Activated naive CD4-positive, alpha-beta T cell treated with anti-CD3 and anti-CD28 coated beads, Interleukin-2, amount 10 ng/mL, durations not matched to agents 5 hours and 36 hours (primary cell): ENCODE data around the gene CRYGN. TPM values are rescaled to one million over a fixed set of nuclear protein-coding genes. Genes with fewer than 3 reads are reported as not detected.

Experiments used
- microRNA-seq: library from miRNA; unstranded; fragments of <30 nt; microRNA quantifications from one replicate; pipeline ENCODE4 v1.2.0, GENCODE V29; 2022; ENCODE audit warnings: borderline microRNAs expressed, borderline replicate concordance
- total RNA-seq, 2 experiments: library from RNA; stranded (reverse); gene quantifications; one replicate each; pipeline ENCODE4 v1.2.3, GENCODE V29; 2021

The CRYGN gene
- under 1 TPM in 1 of 2 experiments, not detected in 1; 0.13 TPM for total RNA-seq

GRCh38 chr7:151439855-151440798, at the start of gene CRYGN:
Gene CRYGN (minus strand): TSS chr7:151440141. CDS start chr7:151439917, 224 bp downstream.

GRCh38 chr7:151409667-151410404, 30.1 kb downstream of the CRYGN start, which contains the start of gene WDR86:
Gene WDR86 (minus strand): TSS chr7:151410038. CDS start chr7:151409589, 449 bp downstream.

Small RNA genes lying within 50 kb of the gene (microRNA-seq; reads per million reads assigned to microRNA genes)
- not detected for gene MIR3907

Other genes with a start within 250 kb of the CRYGN start
- gene H2BK1, start 229.7 kb downstream of the CRYGN start, total RNA-seq = under 1 TPM in 1 of 2 experiments, not detected in 1; 0.88 TPM
- gene ABCF2, start 212.9 kb downstream of the CRYGN start, total RNA-seq = 10 to 100 TPM; 25.1 TPM
- gene CHPF2, start 207.7 kb downstream of the CRYGN start, total RNA-seq = 10 to 100 TPM; 41.0 to 43.6 TPM
- gene SMARCD3, start 191.4 kb downstream of the CRYGN start, total RNA-seq = 1 to 10 TPM; 2.3 to 2.4 TPM
- gene NUB1, start 98.3 kb downstream of the CRYGN start, total RNA-seq = 10 to 100 TPM; 64.7 to 67.5 TPM
- gene WDR86, start 30.1 kb downstream of the CRYGN start, total RNA-seq = under 1 TPM in 1 of 2 experiments, not detected in 1; 0.13 TPM
- 10 to 100 TPM; 78.1 to 78.2 TPM for gene RHEB, start 79.8 kb upstream of the CRYGN start, total RNA-seq